Stimulated activated CD8-positive, alpha-beta memory T cell treated with anti-CD3 and anti-CD28 coated beads, Interleukin-7, amount 100 ng/mL, for 4 hours (primary cell): Measurements from ENCODE around the gene SNAPIN.
"Not testable (repeated sequence)": the region's sequence is repeated elsewhere in the genome, so short reads cannot be mapped to it uniquely, and the experiment has no call there.

Source experiments
- DNase-seq, 2 donors: peaks; one replicate each; pipeline ENCODE4 v3.0.0-alpha.2; 2020; ENCODE audit warnings: low read depth in 2 of 2

Gene SNAPIN

DNA sequence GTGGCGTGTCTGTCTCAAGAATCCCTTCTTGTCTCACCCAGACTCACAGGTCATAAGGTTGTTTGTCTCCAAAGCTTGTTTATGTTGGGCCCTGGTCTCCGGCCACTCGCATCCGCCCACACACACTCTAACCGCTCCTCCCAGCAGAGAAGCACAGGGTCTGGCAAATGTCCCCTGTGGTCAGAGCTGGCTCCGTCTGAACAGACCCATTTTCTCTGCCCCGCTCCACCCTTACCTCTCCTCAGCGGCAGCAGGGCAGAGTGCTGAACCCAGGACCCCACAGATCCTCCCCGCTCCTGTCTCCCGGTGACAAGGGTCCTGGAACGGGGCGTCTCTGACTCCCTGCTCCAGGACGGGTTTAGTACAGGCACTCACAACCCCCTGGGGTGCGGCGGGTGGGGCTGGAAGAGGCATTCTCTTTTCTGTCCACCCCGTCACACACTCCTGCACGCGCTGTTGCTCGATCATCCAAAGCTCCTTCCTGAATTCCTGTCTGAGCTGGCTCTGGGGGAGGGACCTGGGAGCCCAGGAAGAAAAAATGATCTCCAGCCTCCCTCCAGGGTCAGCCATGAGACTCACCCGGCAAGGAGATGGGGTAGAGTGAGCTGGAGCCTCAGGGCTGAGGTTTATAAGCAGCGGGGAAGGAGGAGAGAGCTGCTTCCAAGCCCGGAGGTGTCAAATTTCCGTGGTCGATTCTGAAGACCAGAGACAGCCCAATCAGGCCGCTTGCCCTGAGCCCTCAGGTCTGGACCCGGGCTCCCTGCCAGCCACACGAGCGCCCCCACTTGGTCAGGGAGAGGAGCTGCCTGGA, 31.4 kb upstream of the SNAPIN start, which contains the start of gene S100A13:
TSS of gene S100A13 (minus strand) at position 602 of the 811 bp plus-strand sequence. CDS start 1,033 bp downstream, outside the sequence.
- no peak for DNase-seq

DNA sequence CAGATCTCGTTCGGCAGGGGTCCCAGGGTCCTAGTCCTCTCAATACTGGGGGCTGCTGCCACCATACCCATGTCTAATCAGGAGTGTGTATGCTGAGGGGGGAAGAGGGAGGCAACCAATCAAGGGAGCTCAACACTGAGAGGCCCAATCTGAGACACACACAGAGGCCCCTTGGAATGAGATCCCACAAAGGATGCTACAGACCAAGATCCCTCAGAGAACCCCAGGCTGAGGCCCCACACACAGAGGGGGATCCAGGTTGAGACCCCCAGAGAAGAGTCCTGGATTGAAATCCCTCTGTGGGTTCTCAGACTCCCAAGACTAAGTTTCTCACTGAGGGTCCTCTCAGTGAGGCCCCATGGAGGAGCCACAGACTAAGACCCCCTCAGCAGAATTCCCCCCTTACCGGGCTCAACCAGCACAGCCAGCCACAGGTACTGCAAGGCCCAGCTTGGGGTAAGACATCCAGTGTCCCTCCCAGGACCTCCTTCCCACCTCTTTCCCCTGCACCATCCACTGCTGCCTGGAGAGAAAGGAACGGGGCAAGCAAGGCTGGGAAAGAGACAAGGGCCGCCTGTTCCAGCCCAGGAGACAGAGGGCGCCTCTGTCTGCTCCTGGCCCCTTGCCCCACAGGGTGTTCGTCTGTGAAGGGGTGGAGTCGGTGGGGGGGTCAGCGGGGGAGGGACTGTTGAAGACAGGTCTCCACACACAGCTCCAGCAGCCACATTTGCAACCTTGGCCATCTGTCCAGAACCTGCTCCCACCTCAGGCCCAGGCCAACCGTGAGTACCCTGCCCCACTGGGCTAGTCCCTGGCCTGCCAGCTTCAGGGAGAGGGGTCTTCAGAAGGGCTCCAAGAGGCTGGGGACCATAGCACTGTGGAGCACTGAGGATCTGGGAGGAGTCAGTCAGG, 30.5 kb upstream of the SNAPIN start, which contains the start of gene S100A1:
TSS of gene S100A1 (plus strand) at position 720 of the 912 bp plus-strand sequence. CDS start 2,088 bp downstream, outside the sequence.
- DNase-seq, result no peak

DNA sequence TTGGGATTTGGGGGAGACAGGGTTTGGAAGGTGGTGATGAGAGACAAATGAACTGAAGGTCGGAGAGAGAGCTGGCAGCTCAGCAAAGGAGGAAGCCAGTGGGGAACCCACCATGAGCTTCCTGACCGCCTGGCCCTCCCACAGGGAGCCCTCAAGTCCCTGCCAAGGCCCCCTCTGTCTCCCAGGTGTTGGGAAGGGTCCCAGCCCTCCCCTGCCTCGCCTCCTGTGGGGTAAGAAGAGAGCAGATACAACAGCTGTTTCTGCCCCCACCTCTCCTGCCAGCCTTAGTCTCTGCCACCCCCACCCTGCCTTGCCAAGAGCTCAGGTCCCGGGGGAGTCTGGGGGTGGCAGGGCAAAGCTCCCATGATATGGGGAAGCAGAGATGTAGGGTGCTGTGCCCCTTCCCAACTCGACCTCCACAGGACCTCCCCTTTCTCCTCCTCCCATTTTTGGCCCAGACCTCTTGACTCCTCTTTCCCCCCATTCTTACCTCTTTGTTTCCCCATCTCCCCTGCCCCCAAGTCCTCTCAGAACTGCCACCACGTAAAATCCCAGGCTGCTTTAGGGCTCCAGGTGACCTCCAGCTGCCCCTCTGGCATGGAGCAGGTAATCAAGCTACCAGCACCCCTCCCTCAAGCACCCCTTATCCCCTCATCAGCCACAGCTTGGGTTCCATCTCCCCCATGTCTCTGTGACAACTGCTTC, 29.7 kb upstream of the SNAPIN start:
- DNase-seq, result no peak

- DNase-seq, result no peak
These were observed 29.2 kb upstream of the SNAPIN start for GRCh38 chr1:153629343-153629665.

- DNase-seq, result no peak
These were observed 28.5 kb upstream of the SNAPIN start for GRCh38 chr1:153629971-153630370.

DNA sequence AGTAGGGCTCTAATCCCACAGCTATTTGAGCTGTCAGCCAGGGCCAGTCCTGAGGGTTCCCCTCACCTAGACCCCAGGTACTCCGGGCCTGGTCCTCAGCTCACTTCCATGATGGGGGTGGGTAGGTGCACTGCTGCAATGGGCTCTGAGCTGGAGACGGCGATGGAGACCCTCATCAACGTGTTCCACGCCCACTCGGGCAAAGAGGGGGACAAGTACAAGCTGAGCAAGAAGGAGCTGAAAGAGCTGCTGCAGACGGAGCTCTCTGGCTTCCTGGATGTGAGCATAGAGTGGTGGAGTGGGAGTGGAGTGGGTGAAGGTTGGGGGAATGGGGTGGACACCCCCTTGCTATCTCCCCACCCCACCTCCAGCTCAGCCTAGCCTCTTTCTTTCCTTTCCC, 28.1 kb upstream of the SNAPIN start:
- no peak for DNase-seq

DNA sequence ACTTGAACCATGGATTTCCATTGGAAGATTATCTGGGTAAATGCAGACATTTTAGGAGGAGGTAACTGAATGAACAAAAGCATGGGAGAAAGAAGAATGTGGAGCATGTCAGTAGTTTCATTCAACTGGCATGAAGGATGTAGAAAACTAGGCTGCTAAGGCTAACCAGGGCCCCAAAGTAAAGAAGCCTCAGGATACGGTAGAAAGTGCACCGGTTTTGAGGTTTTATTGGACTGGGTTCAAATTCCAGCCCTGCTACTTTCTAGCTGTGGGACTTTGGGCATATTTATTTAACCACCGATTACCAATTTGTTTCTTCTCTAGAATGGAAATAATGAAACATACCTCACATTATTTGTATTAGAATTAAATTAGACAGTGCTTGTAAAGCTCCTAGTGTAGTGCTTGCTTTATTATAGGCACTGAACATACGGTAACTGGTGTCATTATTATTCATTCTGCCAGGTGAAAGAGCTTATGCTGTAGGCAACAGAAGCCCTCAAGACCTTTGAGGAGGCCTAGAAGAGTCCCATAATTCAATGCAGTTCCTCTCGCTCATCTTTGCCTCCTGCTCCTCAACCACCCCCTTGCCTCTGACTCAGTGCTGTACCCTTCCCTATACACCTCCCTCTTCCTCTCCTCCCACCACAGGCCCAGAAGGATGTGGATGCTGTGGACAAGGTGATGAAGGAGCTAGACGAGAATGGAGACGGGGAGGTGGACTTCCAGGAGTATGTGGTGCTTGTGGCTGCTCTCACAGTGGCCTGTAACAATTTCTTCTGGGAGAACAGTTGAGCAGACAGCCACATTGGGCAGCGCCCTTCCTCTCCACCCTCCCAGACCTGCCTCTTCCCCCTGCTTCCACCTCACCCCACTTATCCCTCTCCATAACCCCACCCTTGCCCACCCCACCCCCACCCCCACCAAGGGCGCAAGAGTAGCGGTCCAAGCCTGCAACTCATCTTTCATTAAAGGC, 27.2 kb upstream of the SNAPIN start:
- DNase-seq, result no peak

DNA sequence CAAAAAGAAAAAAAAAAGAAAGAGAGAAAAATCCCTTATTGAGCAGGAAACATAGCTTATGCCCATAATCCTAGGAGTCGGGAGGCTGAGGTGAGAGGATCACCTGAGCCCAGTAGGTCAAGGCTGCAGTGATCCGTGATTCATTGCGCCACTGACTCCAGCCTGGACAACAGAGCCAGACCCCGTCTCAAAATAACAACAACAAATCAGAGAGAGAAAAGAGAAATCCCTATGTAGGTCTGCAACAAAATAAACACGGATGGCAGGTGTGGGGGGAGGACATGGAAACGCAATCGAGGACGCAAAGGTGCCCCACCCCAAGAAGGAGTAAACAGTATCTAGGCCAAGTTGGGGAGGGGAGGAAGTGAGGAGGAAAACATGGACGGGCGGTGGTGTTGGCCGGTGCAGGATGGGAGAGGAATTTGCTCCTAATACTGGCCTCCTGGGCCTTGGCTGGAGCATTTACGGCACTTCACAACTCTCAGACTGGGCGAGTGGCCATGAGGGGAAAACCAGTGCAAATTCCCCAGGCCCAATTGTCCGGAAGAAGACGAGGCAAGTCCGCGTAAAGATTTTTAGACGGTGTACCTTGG, 25.2 kb upstream of the SNAPIN start:
- DNase-seq, result no peak

DNA sequence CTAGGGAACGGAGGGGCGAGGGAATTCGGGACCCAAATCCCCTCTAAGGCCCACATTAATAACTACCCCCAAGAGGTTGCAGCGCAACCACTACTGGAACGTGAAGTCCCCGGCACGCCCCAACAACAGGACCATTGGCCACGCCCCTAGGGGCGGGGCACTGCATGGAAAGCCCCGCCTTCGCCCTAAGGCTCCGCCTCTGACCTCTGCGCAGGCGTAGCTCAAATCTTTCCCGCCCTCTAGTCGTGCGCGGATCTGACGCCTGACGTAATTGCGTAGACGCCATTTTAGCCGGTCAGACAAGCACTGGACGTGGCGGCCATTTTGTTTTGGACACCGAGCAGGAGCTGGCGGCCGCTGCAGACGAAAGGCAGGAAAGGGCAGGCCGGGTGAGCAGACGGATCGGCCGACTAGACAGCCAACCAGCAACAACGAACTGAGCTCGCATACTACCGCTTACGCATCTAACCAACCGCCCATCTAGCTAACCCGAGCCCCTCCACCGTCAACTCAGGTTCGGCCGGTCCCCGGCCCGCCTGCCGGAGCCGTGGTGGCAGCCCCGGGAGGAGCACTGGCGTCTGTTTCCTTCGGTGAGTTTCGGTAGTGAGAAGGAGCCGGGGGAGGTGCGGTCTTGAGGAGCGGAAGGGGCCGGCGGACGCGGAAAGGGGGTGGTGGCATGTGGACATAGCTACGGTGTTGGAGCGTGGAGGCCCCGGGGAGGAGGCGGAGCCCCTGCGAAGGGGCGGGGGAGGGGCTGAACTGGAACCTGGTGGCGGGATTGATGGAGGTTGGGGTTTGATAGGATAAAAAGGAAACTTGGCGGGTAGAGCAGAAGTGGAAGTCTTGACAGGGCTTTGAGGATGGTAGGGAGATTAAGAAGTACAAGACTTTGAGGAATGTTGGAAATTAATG, 24.5 kb upstream of the SNAPIN start, which contains the start of gene CHTOP:
TSS of gene CHTOP (plus strand) at position 313 of the 912 bp plus-strand sequence. CDS start 2,523 bp downstream, outside the sequence.
- peak; percentile 92 to 95 for DNase-seq

DNA sequence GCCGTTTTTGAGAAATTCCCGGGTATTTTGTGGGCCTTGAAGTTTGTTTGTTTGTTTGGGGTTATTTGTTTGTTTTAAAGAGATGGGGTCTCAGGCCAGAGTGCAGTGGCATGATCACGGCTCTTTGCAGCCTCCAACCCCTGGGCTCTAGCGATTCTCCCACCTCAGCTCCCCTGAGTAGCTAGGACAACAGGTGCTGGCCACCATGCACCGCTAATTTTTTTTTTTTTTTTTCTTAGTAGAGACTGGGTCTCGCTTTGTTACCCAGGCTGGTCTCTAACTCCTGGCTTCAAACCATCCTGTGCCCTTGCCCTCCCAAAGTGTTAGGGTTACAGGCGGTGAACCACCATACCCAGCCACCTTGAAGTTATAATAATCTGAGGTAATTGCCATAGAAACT, 22.6 kb upstream of the SNAPIN start:
- DNase-seq, result no peak

DNA sequence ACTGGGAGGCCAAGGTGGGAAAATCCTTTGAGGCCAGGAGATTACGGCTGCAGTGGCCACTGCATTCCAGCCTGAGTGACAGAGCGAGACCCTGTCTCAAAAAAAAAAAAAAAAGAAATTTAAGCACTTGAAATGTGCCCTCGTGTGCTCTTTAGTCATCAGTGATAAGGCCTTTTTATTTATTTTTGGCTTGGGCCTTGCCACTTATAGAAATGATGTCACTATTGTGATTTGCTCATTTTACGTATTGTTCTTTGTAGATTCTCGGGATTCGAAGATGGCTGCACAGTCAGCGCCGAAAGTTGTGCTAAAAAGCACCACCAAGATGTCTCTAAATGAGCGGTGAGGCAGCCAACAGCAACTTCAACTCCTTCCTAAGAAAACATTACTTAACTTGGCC, 22.2 kb upstream of the SNAPIN start:
- no peak for DNase-seq

GRCh38 chr1:153638261-153638660, 20.2 kb upstream of the SNAPIN start:
- no peak for DNase-seq

GRCh38 chr1:153639280-153639679, 19.2 kb upstream of the SNAPIN start:
- DNase-seq, result no peak

GRCh38 chr1:153640213-153640612, 18.3 kb upstream of the SNAPIN start:
- DNase-seq, result not testable (repeated sequence)

DNA sequence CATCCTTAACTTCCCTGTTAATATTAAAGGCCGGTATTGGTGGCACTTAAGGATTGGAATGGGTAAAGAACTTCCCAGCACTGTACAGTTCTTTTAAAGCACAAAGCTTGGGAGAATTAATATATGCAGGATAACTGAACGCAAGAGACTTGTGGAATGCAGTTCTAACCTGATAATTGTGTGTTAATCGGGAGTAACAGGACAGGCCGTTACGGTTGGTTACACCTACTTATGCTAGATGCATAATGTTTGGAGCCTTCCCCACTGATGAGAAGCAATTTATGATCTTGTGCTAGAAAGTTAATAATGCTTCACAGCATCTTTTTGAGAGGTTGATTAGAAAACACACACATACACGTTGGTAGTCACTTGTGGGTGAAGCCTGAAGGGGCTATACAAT, 17.6 kb upstream of the SNAPIN start:
- no peak for DNase-seq

DNA sequence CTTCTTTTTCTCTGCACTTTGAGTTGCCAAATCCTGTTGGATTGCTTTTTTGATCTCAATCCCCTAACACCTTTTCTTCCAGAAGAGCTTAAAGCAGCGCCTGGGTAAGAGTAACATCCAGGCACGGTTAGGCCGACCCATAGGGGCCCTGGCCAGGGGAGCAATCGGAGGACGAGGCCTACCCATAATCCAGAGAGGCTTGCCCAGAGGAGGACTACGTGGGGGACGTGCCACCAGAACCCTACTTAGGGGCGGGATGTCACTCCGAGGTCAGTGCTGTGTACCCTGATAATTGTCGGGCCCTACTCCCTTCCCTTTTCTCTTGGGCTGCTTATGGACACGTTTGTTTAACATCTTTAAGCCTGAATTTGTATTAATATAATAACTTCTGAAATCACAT, 16.3 kb upstream of the SNAPIN start:
- DNase-seq, result no peak

GRCh38 chr1:153643100-153643499, 15.4 kb upstream of the SNAPIN start:
- DNase-seq, result no peak

DNA sequence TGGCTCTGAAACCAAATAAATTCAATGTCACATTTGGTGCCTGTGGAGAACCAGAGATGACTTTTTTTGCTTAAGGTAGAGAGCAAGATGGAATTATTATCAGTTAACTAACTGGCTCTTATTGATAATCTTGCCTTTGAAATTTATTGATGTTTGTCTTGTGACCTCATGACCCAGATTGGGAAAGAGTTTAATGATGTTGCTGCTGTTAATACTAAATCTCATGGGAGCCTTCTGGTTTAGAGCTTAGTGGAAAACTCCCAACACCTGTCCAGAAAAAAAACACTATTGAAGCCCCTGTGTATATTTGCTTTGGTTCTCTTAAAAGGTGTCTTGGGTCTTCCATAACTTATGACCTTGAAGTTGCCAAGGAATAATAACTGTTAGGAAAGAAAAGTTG, 14.7 kb upstream of the SNAPIN start:
- no peak for DNase-seq

DNA sequence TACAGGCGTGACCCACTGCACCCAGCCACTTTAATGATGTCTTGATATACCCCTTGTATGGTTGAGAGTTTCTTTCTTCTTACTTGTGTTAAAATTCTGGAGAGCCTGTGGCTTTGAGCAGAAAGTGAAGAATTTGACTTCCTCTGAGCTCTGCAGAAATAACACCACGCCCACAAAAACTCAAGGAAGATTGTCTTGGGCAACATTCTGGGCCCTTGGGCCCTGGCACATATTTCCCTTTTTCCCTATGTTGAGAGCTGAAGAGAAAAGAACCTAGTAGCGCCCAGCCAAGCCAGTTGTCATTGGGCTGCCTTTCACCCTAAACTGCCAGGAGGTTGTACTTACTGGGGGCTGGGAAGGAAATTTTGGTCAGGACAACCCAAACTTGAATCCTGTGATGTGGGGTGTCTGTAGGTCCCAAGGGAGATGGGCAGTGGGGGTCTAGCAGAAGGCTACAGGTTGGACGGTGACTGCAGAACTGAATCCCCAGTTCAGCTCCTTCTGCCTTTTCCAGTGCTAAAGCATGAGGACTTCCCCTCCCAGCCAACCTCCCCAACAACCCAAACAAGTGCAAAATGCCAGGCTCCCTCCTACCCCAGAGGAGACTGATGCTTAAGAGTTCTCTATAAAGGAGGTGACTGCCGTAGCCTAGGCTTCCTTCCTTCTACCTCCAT, 11.7 kb upstream of the SNAPIN start:
- DNase-seq, result no peak
